BLaER1 (cell line): Measurements from ENCODE around the gene LGR4.

Source experiments
- H3K27ac ChIP-seq: shearing (Covaris generic); formaldehyde crosslinking; 2 replicates; pipeline ENCODE4 v1.8.1; 2022
- H3K27me3 ChIP-seq: shearing (Covaris generic); formaldehyde crosslinking; 2 replicates; pipeline ENCODE4 v1.8.1; 2022
- H3K36me3 ChIP-seq: shearing (Covaris generic); formaldehyde crosslinking; 2 replicates; pipeline ENCODE4 v1.8.1; 2022
- H3K4me1 ChIP-seq: shearing (Covaris generic); formaldehyde crosslinking; 2 replicates; pipeline ENCODE4 v1.8.1; 2022
- H3K4me2 ChIP-seq: shearing (Covaris generic); formaldehyde crosslinking; 2 replicates; pipeline ENCODE4 v1.8.1; 2022
- H3K4me3 ChIP-seq: shearing (Covaris generic); formaldehyde crosslinking; 2 replicates; pipeline ENCODE4 v1.8.1; 2022
- H3K9ac ChIP-seq: shearing (Covaris generic); formaldehyde crosslinking; 2 replicates; pipeline ENCODE4 v1.8.1; 2022
- H3K9me3 ChIP-seq: shearing (Covaris generic); formaldehyde crosslinking; 2 replicates; pipeline ENCODE4 v1.8.1; 2022
- H4K20me1 ChIP-seq: shearing (Covaris generic); formaldehyde crosslinking; 2 replicates; pipeline ENCODE4 v1.8.1; 2022
- Cebpa-rat ChIP-seq: shearing (Covaris generic); IDR thresholded peaks from 2 replicates; pipeline ENCODE4 v1.8.1; 2022

LGR4 gene

GRCh38 chr11:27388001-27388400 is 84.6 kb downstream of the LGR4 start:
- no peak overlapping the region for H3K27ac ChIP-seq
- no peaks in the 10 kb centered on the region for H3K9me3 ChIP-seq
- no peak overlapping the region for H3K4me2 ChIP-seq
- no peak overlapping the region for H3K4me3 ChIP-seq
- no peaks in the 10 kb centered on the region for H4K20me1 ChIP-seq
- no peak for TF ChIP-seq Cebpa-rat
- H3K9ac ChIP-seq, result no peak overlapping the region
- no peaks in the 10 kb centered on the region for H3K36me3 ChIP-seq
- peaks cover 25% of the 10 kb centered on the region for H3K4me1 ChIP-seq
- no peaks in the 10 kb centered on the region for H3K27me3 ChIP-seq

GRCh38 chr11:27387362-27387761 is 85.2 kb downstream of the LGR4 start:
- H3K36me3 ChIP-seq, result no peaks in the 10 kb centered on the region
- no peak overlapping the region for H3K4me2 ChIP-seq
- H3K9me3 ChIP-seq, result no peaks in the 10 kb centered on the region
- H3K27me3 ChIP-seq, result no peaks in the 10 kb centered on the region
- H4K20me1 ChIP-seq, result no peaks in the 10 kb centered on the region
- H3K4me3 ChIP-seq, result no peak overlapping the region
- H3K4me1 ChIP-seq, result peaks cover 32% of the 10 kb centered on the region
- no peak overlapping the region for H3K27ac ChIP-seq
- TF ChIP-seq Cebpa-rat, result no peak
- H3K9ac ChIP-seq, result no peak overlapping the region

- H3K36me3 ChIP-seq, result no peaks in the 10 kb centered on the region
- no peak overlapping the region for H3K4me3 ChIP-seq
- H4K20me1 ChIP-seq, result no peaks in the 10 kb centered on the region
- H3K9ac ChIP-seq, result no peak overlapping the region
- no peak overlapping the region for H3K4me2 ChIP-seq
- no peak for TF ChIP-seq Cebpa-rat
- no peaks in the 10 kb centered on the region for H3K27me3 ChIP-seq
- peaks cover 32% of the 10 kb centered on the region for H3K4me1 ChIP-seq
- H3K9me3 ChIP-seq, result no peaks in the 10 kb centered on the region
- no peak overlapping the region for H3K27ac ChIP-seq
These were observed 86.3 kb downstream of the LGR4 start for GRCh38 chr11:27386181-27386845.

- no peak for TF ChIP-seq Cebpa-rat
- Histone ChIP-seq H3K9ac (no peak overlapping the region), H4K20me1 (no peaks in the 10 kb centered on the region), H3K9me3 (no peaks in the 10 kb centered on the region), H3K4me3 (no peak overlapping the region), H3K27me3 (no peaks in the 10 kb centered on the region), H3K4me1 (peaks cover 32% of the 10 kb centered on the region), H3K27ac (no peak overlapping the region), H3K36me3 (no peaks in the 10 kb centered on the region), H3K4me2 (peak overlapping the region; percentile 33; the same call in 1 of the 2 replicates)
These were observed 87.3 kb downstream of the LGR4 start for GRCh38 chr11:27385245-27385644.

- Histone ChIP-seq H3K4me1 (peaks cover 32% of the 10 kb centered on the region), H4K20me1 (no peaks in the 10 kb centered on the region), H3K36me3 (no peaks in the 10 kb centered on the region), H3K27ac (no peak overlapping the region), H3K4me3 (no peak overlapping the region), H3K9me3 (no peaks in the 10 kb centered on the region), H3K27me3 (no peaks in the 10 kb centered on the region), H3K9ac (no peak overlapping the region), H3K4me2 (no peak overlapping the region)
- no peak for TF ChIP-seq Cebpa-rat
These were observed 88.4 kb downstream of the LGR4 start for GRCh38 chr11:27384227-27384626.

- Histone ChIP-seq H3K4me3 (no peak overlapping the region), H3K4me2 (peak overlapping the region; percentile 70), H3K9ac (no peak overlapping the region; the same call in 1 of the 2 replicates), H3K27ac (peak overlapping the region; percentile 59), H3K27me3 (no peaks in the 10 kb centered on the region), H3K9me3 (no peaks in the 10 kb centered on the region), H4K20me1 (no peaks in the 10 kb centered on the region), H3K4me1 (peaks cover 32% of the 10 kb centered on the region), H3K36me3 (no peaks in the 10 kb centered on the region)
- no peak for TF ChIP-seq Cebpa-rat
These were observed 88.9 kb downstream of the LGR4 start for GRCh38 chr11:27383645-27384044.

- H3K36me3 ChIP-seq, result no peaks in the 10 kb centered on the region
- no peak overlapping the region for H3K4me2 ChIP-seq
- no peak overlapping the region for H3K27ac ChIP-seq
- no peaks in the 10 kb centered on the region for H3K9me3 ChIP-seq
- no peak overlapping the region for H3K4me3 ChIP-seq
- no peaks in the 10 kb centered on the region for H4K20me1 ChIP-seq
- no peak overlapping the region for H3K9ac ChIP-seq
- H3K4me1 ChIP-seq, result peaks cover 32% of the 10 kb centered on the region
- TF ChIP-seq Cebpa-rat, result no peak
- H3K27me3 ChIP-seq, result no peaks in the 10 kb centered on the region
These were observed 91.3 kb downstream of the LGR4 start for GRCh38 chr11:27381238-27381666.

GRCh38 chr11:27380771-27381170 is 91.8 kb downstream of the LGR4 start:
- no peak overlapping the region for H3K4me3 ChIP-seq
- no peak overlapping the region for H3K4me2 ChIP-seq
- H3K27me3 ChIP-seq, result no peaks in the 10 kb centered on the region
- H3K9ac ChIP-seq, result no peak overlapping the region
- no peaks in the 10 kb centered on the region for H3K36me3 ChIP-seq
- H3K9me3 ChIP-seq, result no peaks in the 10 kb centered on the region
- no peak overlapping the region for H3K27ac ChIP-seq
- TF ChIP-seq Cebpa-rat, result no peak
- H4K20me1 ChIP-seq, result no peaks in the 10 kb centered on the region
- peaks cover 32% of the 10 kb centered on the region for H3K4me1 ChIP-seq

- TF ChIP-seq Cebpa-rat, result no peak
- H3K9me3 ChIP-seq, result no peaks in the 10 kb centered on the region
- H3K4me3 ChIP-seq, result no peak overlapping the region
- no peak overlapping the region for H3K27ac ChIP-seq
- H3K27me3 ChIP-seq, result no peaks in the 10 kb centered on the region
- no peak overlapping the region for H3K4me2 ChIP-seq
- no peak overlapping the region for H3K9ac ChIP-seq
- peaks cover 21% of the 10 kb centered on the region for H3K4me1 ChIP-seq
- H3K36me3 ChIP-seq, result no peaks in the 10 kb centered on the region
- H4K20me1 ChIP-seq, result no peaks in the 10 kb centered on the region
These were observed 93.1 kb downstream of the LGR4 start for GRCh38 chr11:27379449-27379848.

- Histone ChIP-seq H3K9me3 (no peaks in the 10 kb centered on the region), H3K27ac (no peak overlapping the region), H3K36me3 (no peaks in the 10 kb centered on the region), H3K4me1 (no peaks in the 10 kb centered on the region), H3K27me3 (no peaks in the 10 kb centered on the region), H3K4me3 (no peak overlapping the region), H3K9ac (no peak overlapping the region), H3K4me2 (no peak overlapping the region), H4K20me1 (no peaks in the 10 kb centered on the region)
- no peak for TF ChIP-seq Cebpa-rat
These were observed 97.2 kb downstream of the LGR4 start for GRCh38 chr11:27375370-27375769.
